HepG2 (cell line): Measurements from ENCODE around the gene HEXIM1. TPM values are rescaled to one million over a fixed set of nuclear protein-coding genes. Genes with fewer than 3 reads are reported as not detected.

Experiments
- ATF6 ChIP-seq: sonication (generic); formaldehyde crosslinking; conservative IDR thresholded peaks from 2 replicates; pipeline ENCODE4 v1.4.0; 2020; ENCODE audit warnings: missing genetic modification reagents
- CAMTA2 ChIP-seq: sonication (generic); formaldehyde crosslinking; IDR thresholded peaks from 2 replicates; pipeline ENCODE4 v1.4.0; 2020; ENCODE audit warnings: mild to moderate bottlenecking, missing genetic modification reagents, borderline replicate concordance
- CC2D1A ChIP-seq: sonication (generic); formaldehyde crosslinking; IDR thresholded peaks from 2 replicates; pipeline ENCODE4 v1.8.1; 2023; ENCODE audit warnings: mild to moderate bottlenecking, missing genetic modification reagents
- FOXJ3 ChIP-seq: sonication (generic); formaldehyde crosslinking; IDR thresholded peaks from 2 replicates; pipeline ENCODE4 v1.4.0; 2020; ENCODE audit warnings: missing genetic modification reagents, mild to moderate bottlenecking, borderline replicate concordance
- GRHL1 ChIP-seq: sonication (generic); formaldehyde crosslinking; conservative IDR thresholded peaks from 2 replicates; pipeline ENCODE4 v1.8.0; 2022; ENCODE audit warnings: missing genetic modification reagents
- HDAC1 ChIP-seq: sonication (generic); formaldehyde crosslinking; IDR thresholded peaks from 2 replicates; pipeline ENCODE4 v1.5.1; 2020; ENCODE audit warnings: mild to moderate bottlenecking, missing genetic modification reagents
- IKZF1 ChIP-seq: fragments of 450-650 bp; IDR thresholded peaks from 2 replicates; pipeline ENCODE4 v1.7.1; 2016
- MYNN ChIP-seq: sonication (generic); formaldehyde crosslinking; IDR thresholded peaks from 2 replicates; pipeline ENCODE4 v1.4.0; 2020; ENCODE audit warnings: mild to moderate bottlenecking, low read depth, missing genetic modification reagents
- PTBP1 ChIP-seq: fragments of 200-400 bp; formaldehyde crosslinking; IDR thresholded peaks from 2 replicates; pipeline ENCODE4 v1.6.1; 2018; ENCODE audit warnings: low read length, low read depth; ENCODE audit not compliant: poor library complexity, severe bottlenecking
- SMYD3 ChIP-seq: sonication (generic); formaldehyde crosslinking; IDR thresholded peaks from 2 replicates; pipeline ENCODE4 v1.8.1; 2023; ENCODE audit warnings: mild to moderate bottlenecking, missing genetic modification reagents
- SOX5 ChIP-seq: IDR thresholded peaks from 2 replicates; pipeline ENCODE4 v1.6.1; 2016; ENCODE audit warnings: borderline replicate concordance
- SRSF1 ChIP-seq: fragments of 200-400 bp; formaldehyde crosslinking; optimal IDR thresholded peaks from 2 replicates; pipeline ENCODE3; 2017; ENCODE audit warnings: mild to moderate bottlenecking, low read depth, low read length, moderate library complexity
- XRCC5 ChIP-seq: fragments of 200-400 bp; formaldehyde crosslinking; optimal IDR thresholded peaks from 2 replicates; pipeline ENCODE3; 2017; ENCODE audit warnings: mild to moderate bottlenecking, low read length
- ZC3H4 ChIP-seq: sonication (generic); formaldehyde crosslinking; IDR thresholded peaks from 2 replicates; pipeline ENCODE4 v1.4.0; 2020; ENCODE audit warnings: missing genetic modification reagents, borderline replicate concordance
- ZNF260 ChIP-seq: sonication (generic); formaldehyde crosslinking; IDR thresholded peaks from 2 replicates; pipeline ENCODE4 v1.4.0; 2020; ENCODE audit warnings: missing genetic modification reagents, low read depth, mild to moderate bottlenecking, borderline replicate concordance
- ZNF451 ChIP-seq: sonication (generic); formaldehyde crosslinking; IDR thresholded peaks from 2 replicates; pipeline ENCODE4 v1.5.0; 2020; ENCODE audit warnings: mild to moderate bottlenecking, missing genetic modification reagents
- ZNF557 ChIP-seq: sonication (generic); formaldehyde crosslinking; IDR thresholded peaks from 2 replicates; pipeline ENCODE4 v1.4.0; 2020; ENCODE audit warnings: missing genetic modification reagents
- ZNF605 ChIP-seq: sonication (generic); formaldehyde crosslinking; IDR thresholded peaks from 2 replicates; pipeline ENCODE4 v1.8.0; 2022; ENCODE audit warnings: mild to moderate bottlenecking, missing genetic modification reagents
- ZNF678 ChIP-seq: sonication (generic); formaldehyde crosslinking; IDR thresholded peaks from 2 replicates; pipeline ENCODE4 v1.4.0; 2020; ENCODE audit warnings: mild to moderate bottlenecking, missing genetic modification reagents
- ZNF879 ChIP-seq: sonication (generic); formaldehyde crosslinking; IDR thresholded peaks from 2 replicates; pipeline ENCODE4 v1.8.1; 2023; ENCODE audit warnings: missing genetic modification reagents
- polyA plus RNA-seq, 8 experiments: library from polyadenylated mRNA; depleted of rRNA in 3 of 8; stranded (reverse) in 7 of 8; unstranded in 1 of 8; fragments of >200 nt; fragmentation: Illumina TruSeq in 4 of 8; extraction: Trizol in 4 of 8; gene quantifications; 2 replicates each; pipeline versions ENCODE4 v1.2.1 to v1.2.3, GENCODE V29; 2011 to 2016; ENCODE audit warnings: low read depth in 4 of 8, missing spikeins in 1 of 8, mixed read lengths in 1 of 8; ENCODE audit not compliant: insufficient read depth in 1 of 8
- total RNA-seq, 5 experiments: library from RNA; depleted of rRNA; stranded (reverse); fragments of >200 nt; fragmentation: Illumina TruSeq; extraction: Trizol; gene quantifications; 2 replicates each; pipeline ENCODE4 v1.2.3, GENCODE V29; 2016; ENCODE audit warnings: low read depth in 1 of 5
- TF ChIP-seq, protein P1 (sequence below): sonication (generic); formaldehyde crosslinking; IDR thresholded peaks from 2 replicates; pipeline ENCODE4 v1.4.0; 2020; ENCODE audit warnings: mild to moderate bottlenecking, missing genetic modification reagents
- TF ChIP-seq, protein P2 (sequence below): sonication (generic); formaldehyde crosslinking; conservative IDR thresholded peaks from 2 replicates; pipeline ENCODE4 v1.4.0; 2020; ENCODE audit warnings: missing genetic modification reagents
- TF ChIP-seq, protein P3 (sequence below): sonication (generic); formaldehyde crosslinking; IDR thresholded peaks from 2 replicates; pipeline ENCODE4 v1.5.1; 2020; ENCODE audit warnings: mild to moderate bottlenecking, moderate library complexity, missing genetic modification reagents

The HEXIM1 gene
- total and polyA plus RNA-seq, 2 of the 13 experiments (the other 11 are each of a cell fraction or from before 2014, with no cell fraction given) = 10.5 to 16.6 TPM

GRCh38 chr17:45147581-45148182, 593 bp upstream of the HEXIM1 start (continued):
- TF ChIP-seq, protein P1, sequence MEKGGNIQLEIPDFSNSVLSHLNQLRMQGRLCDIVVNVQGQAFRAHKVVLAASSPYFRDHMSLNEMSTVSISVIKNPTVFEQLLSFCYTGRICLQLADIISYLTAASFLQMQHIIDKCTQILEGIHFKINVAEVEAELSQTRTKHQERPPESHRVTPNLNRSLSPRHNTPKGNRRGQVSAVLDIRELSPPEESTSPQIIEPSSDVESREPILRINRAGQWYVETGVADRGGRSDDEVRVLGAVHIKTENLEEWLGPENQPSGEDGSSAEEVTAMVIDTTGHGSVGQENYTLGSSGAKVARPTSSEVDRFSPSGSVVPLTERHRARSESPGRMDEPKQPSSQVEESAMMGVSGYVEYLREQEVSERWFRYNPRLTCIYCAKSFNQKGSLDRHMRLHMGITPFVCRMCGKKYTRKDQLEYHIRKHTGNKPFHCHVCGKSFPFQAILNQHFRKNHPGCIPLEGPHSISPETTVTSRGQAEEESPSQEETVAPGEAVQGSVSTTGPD (CRISPR knock-in tag) = no peak
- no peak for TF ChIP-seq CC2D1A (CRISPR knock-in tag)
- TF ChIP-seq XRCC5 = peak; percentile 72
- no peak for TF ChIP-seq ZNF260 (CRISPR knock-in tag)
- no peak for TF ChIP-seq ZNF678
- no peak for TF ChIP-seq CAMTA2 (CRISPR knock-in tag)
- no peak for TF ChIP-seq ZC3H4 (CRISPR knock-in tag)
- TF ChIP-seq SOX5 (CRISPR knock-in tag) = no peak; the same call in 1 of the 2 replicates
- TF ChIP-seq, protein P2, sequence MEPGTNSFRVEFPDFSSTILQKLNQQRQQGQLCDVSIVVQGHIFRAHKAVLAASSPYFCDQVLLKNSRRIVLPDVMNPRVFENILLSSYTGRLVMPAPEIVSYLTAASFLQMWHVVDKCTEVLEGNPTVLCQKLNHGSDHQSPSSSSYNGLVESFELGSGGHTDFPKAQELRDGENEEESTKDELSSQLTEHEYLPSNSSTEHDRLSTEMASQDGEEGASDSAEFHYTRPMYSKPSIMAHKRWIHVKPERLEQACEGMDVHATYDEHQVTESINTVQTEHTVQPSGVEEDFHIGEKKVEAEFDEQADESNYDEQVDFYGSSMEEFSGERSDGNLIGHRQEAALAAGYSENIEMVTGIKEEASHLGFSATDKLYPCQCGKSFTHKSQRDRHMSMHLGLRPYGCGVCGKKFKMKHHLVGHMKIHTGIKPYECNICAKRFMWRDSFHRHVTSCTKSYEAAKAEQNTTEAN (CRISPR knock-in tag) = no peak
- TF ChIP-seq ZNF879 (CRISPR knock-in tag) = no peak
- TF ChIP-seq, protein P3, sequence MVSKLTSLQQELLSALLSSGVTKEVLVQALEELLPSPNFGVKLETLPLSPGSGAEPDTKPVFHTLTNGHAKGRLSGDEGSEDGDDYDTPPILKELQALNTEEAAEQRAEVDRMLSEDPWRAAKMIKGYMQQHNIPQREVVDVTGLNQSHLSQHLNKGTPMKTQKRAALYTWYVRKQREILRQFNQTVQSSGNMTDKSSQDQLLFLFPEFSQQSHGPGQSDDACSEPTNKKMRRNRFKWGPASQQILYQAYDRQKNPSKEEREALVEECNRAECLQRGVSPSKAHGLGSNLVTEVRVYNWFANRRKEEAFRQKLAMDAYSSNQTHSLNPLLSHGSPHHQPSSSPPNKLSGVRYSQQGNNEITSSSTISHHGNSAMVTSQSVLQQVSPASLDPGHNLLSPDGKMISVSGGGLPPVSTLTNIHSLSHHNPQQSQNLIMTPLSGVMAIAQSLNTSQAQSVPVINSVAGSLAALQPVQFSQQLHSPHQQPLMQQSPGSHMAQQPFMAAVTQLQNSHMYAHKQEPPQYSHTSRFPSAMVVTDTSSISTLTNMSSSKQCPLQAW (CRISPR knock-in tag) = no peak
- no peak for TF ChIP-seq IKZF1
- no peak for TF ChIP-seq GRHL1 (CRISPR knock-in tag)
- no peak for TF ChIP-seq SMYD3 (CRISPR knock-in tag)
- no peak for TF ChIP-seq ATF6 (CRISPR knock-in tag)
- no peak for TF ChIP-seq PTBP1
- TF ChIP-seq ZNF605 = no peak; the same call in none of the 2 replicates
- no peak for TF ChIP-seq MYNN (CRISPR knock-in tag)
- TF ChIP-seq HDAC1 (CRISPR knock-in tag) = no peak
- TF ChIP-seq SRSF1 = no peak
- peak; percentile 96 for TF ChIP-seq FOXJ3 (CRISPR knock-in tag)
- peak; percentile 73; the same call in 1 of the 2 replicates for TF ChIP-seq ZNF451 (CRISPR knock-in tag)
- TF ChIP-seq ZNF557 = no peak
